GM19463 (cell line): ENCODE results near the gene ITGAV.

Source experiments
- ATAC-seq: cut with Tn5 transposase; IDR thresholded peaks from one replicate; pipeline ENCODE4 v1.9.1; 2021; ENCODE audit warnings: mild to moderate bottlenecking, moderate library complexity; ENCODE audit not compliant: unreplicated experiment

ITGAV gene

GRCh38 chr2:186612026-186612425 lies 22.2 kb downstream of the ITGAV start:
- no peak for ATAC-seq

GRCh38 chr2:186612555-186613440 lies 22.9 kb downstream of the ITGAV start:
- ATAC-seq: no peak

GRCh38 chr2:186614373-186614772 lies 24.5 kb downstream of the ITGAV start:
- no peak for ATAC-seq

- ATAC-seq: no peak
Measured at GRCh38 chr2:186617148-186617547, 27.3 kb downstream of the ITGAV start.

- no peak for ATAC-seq
Measured at GRCh38 chr2:186617771-186618170, 27.9 kb downstream of the ITGAV start.

GRCh38 chr2:186618696-186619095 lies 28.8 kb downstream of the ITGAV start:
- ATAC-seq: no peak

GRCh38 chr2:186623084-186623483 lies 33.2 kb downstream of the ITGAV start:
- ATAC-seq: no peak

- no peak for ATAC-seq
Measured at GRCh38 chr2:186624276-186624675, 34.4 kb downstream of the ITGAV start.

GRCh38 chr2:186629250-186629996 lies 39.6 kb downstream of the ITGAV start:
- no peak for ATAC-seq

- ATAC-seq: no peak
Measured at GRCh38 chr2:186632417-186632816, 42.6 kb downstream of the ITGAV start.

- no peak for ATAC-seq
Measured at GRCh38 chr2:186634701-186635100, 44.8 kb downstream of the ITGAV start.

GRCh38 chr2:186636800-186637496 lies 47.1 kb downstream of the ITGAV start:
- no peak for ATAC-seq

GRCh38 chr2:186637497-186637800 lies 47.6 kb downstream of the ITGAV start:
- ATAC-seq: no peak

GRCh38 chr2:186639939-186640338 lies 50.1 kb downstream of the ITGAV start:
- ATAC-seq: peak; percentile 64

GRCh38 chr2:186641132-186641806 lies 51.4 kb downstream of the ITGAV start:
- ATAC-seq: peak; percentile 13

- peak; percentile 82 for ATAC-seq
Measured at GRCh38 chr2:186641807-186642321, 52.0 kb downstream of the ITGAV start.

GRCh38 chr2:186644791-186645190 lies 54.9 kb downstream of the ITGAV start:
- ATAC-seq: no peak

GRCh38 chr2:186645999-186646398 lies 56.1 kb downstream of the ITGAV start:
- no peak for ATAC-seq

GRCh38 chr2:186648130-186648529 lies 58.3 kb downstream of the ITGAV start:
- no peak for ATAC-seq

- ATAC-seq: no peak
Measured at GRCh38 chr2:186653511-186653910, 63.7 kb downstream of the ITGAV start.

GRCh38 chr2:186659383-186659782 lies 69.5 kb downstream of the ITGAV start:
- ATAC-seq: no peak
